Measurements from ENCODE around the gene CES5A. TPM values are rescaled to one million over a fixed set of nuclear protein-coding genes. Genes with fewer than 3 reads are reported as not detected.

Gene CES5A
- total and polyA plus RNA-seq, 2 of the 4 experiments (the other 2 are of a cell fraction), result not detected

- Histone ChIP-seq H3K9me3 (ENCODE audit: control insufficient read depth, insufficient read depth, low read length) (no peaks in the 10 kb centered on the region), H4K8ac (ENCODE audit: low read depth in 2 of 2, low read length in 2 of 2) (no peak overlapping the region), H3K9ac (ENCODE audit: low read depth, low read length) (no peak overlapping the region), H3K56ac (ENCODE audit: extremely low read depth, insufficient read depth, low read length) (no peak overlapping the region), H3K23ac (ENCODE audit: low read depth, low read length) (no peak overlapping the region), H4K91ac (ENCODE audit: insufficient read depth, low read depth, low read length) (no peak overlapping the region), H2AFZ (replicated peaks; ENCODE audit: low read length, poor library complexity) (no peak overlapping the region), H3K4ac (ENCODE audit: low read depth, low read length) (no peak overlapping the region), H3K4me2 (ENCODE audit: low read depth, low read length) (no peak overlapping the region), H3K4me3 (ENCODE audit: insufficient read depth, low read depth, low read length) (no peak overlapping the region), H2BK120ac (ENCODE audit: low read depth, low read length) (no peak overlapping the region), H4K5ac (ENCODE audit: low read depth, low read length) (no peak overlapping the region), H2BK20ac (ENCODE audit: low read depth, low read length) (no peak overlapping the region), H3K27ac (ENCODE audit: insufficient read depth, low read length) (no peak overlapping the region), H3K79me1 (ENCODE audit: low read depth in 1 of 2, low read length in 2 of 2) (no peaks in the 10 kb centered on the region), H4K20me1 (ENCODE audit: insufficient read depth, low read length) (no peaks in the 10 kb centered on the region), H2AK9ac (replicated peaks; ENCODE audit: low read depth, low read length, poor library complexity) (no peak overlapping the region), H2AK5ac (ENCODE audit: low read depth, low read length) (no peak overlapping the region), H3K27me3 (ENCODE audit: control insufficient read depth, insufficient read depth, low read length) (no peaks in the 10 kb centered on the region), H3K14ac (replicated peaks; ENCODE audit: low read depth, low read length) (no peak overlapping the region), H3K18ac (ENCODE audit: low read depth, low read length) (no peak overlapping the region), H2BK15ac (ENCODE audit: low read depth, low read length) (no peak overlapping the region), H3K36me3 (ENCODE audit: control insufficient read depth, insufficient read depth, low read length) (no peaks in the 10 kb centered on the region), H2BK5ac (ENCODE audit: low read depth, low read length, poor library complexity, severe bottlenecking) (no peak overlapping the region), H3K4me1 (ENCODE audit: control insufficient read depth, insufficient read depth, low read length) (no peaks in the 10 kb centered on the region), H3K9me1 (ENCODE audit: insufficient read depth, low read length) (no peaks in the 10 kb centered on the region)
- ChIA-PET CTCF (no interaction called here), POLR2A (ENCODE audit: unreplicated experiment) (no interaction called here)
- no peak for DNase-seq
- no CpG with 5 or more reads among the region's 3 CpGs for WGBS, 2 experiments (ENCODE audit: extremely low coverage in 2 of 2, insufficient read length in 1 of 2)
- intact Hi-C loops (cut with micrococcal nuclease) (no loop called here), in situ Hi-C loops (cut with MboI; ENCODE audit: low sequenced_read_pairs) (no loop called here), dilution Hi-C loops (cut with HindIII; ENCODE audit: low sequenced_read_pairs, unreplicated experiment) (no loop called here)
- no peak for TF ChIP-seq RCOR1 (IDR thresholded peaks at IDR 0.05; ENCODE audit: insufficient replicate concordance, low read length)
- no peak for TF ChIP-seq ELK1 (IDR thresholded peaks at IDR 0.05; ENCODE audit: borderline replicate concordance, low read depth, low read length)
- no peak for TF ChIP-seq MAFK (IDR thresholded peaks at IDR 0.05; ENCODE audit: low read depth, low read length)
- TF ChIP-seq CTCF (conservative IDR thresholded peaks at IDR 0.05; ENCODE audit: low read depth, low read length), result no peak
- no peak for TF ChIP-seq SMC3 (IDR thresholded peaks at IDR 0.05; ENCODE audit: low read depth, low read length)
- TF ChIP-seq CHD1 (IDR thresholded peaks at IDR 0.05; ENCODE audit: low read depth, low read length), result no peak
- BruUV-seq (replicated peaks), result no TSS peak
- ATAC-seq (ENCODE audit: low read depth), result no peak
Observed at GRCh38 chr16:55856950-55857349, 18.2 kb downstream of the CES5A start.

Measured in IMR-90 (cell line).